GM19455 (cell line): Measurements from ENCODE around the gene MICU2.

Experiments used
- ATAC-seq: cut with Tn5 transposase; IDR thresholded peaks from one replicate; pipeline ENCODE4 v1.9.1; 2021; ENCODE audit not compliant: unreplicated experiment

Gene MICU2

DNA sequence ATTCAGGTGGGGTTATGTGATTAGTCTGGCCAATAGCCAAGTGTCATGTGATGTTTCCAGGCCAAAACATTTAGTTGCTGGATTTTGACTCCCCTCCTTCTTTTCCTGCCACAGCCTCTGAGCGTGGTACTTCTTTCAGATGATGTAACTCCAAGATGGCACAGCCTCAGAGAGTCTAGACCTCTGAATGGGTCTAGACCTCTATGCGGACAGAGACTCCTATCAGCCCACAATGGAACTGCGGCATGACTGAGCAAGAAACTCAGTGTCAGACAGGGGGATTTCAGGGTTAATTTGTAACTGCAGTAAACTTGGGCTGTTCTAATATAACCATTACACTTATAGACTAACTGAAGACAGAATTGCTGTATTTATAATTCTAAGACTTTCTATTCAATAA, 102.3 kb downstream of the MICU2 start:
- no peak for ATAC-seq

DNA sequence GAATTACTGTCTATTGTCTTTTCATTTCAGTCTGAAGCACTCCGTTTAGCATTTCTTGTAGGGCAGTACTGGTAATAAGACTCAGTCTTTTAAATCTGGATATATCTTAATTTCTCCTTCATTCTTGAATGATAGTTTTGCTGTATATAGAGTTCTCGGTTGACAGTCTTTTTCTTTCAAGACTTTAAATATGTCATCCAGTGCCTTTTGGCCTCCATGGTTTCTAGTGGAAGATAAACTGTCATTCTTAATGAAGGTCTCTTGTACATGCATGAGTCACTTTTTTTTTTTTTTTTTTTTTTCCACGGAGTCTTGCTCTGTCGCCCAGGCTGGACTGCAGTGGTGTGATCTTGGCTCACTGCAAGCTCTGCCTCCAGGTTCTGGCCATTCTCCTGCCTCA, 117.6 kb downstream of the MICU2 start:
- no peak for ATAC-seq

DNA sequence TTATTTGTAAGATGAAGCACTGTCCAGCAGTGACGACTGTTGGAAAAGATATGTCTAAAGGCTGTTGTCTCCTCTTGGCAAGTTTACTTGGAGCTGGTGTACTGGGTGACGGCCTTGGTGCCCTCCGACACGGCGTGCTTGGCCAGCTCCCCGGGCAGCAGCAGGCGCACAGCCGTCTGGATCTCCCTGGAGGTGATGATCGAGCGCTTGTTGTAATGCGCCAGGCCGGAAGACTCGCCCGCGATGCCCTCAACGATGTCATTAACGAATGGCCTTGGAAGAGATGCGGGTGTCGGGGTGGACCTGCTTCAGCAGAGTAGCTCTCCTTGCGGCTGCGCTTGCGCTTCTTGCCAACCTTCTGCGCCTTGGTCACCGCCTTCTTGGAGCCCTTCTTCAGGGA, 120.2 kb downstream of the MICU2 start:
- ATAC-seq = no peak

DNA sequence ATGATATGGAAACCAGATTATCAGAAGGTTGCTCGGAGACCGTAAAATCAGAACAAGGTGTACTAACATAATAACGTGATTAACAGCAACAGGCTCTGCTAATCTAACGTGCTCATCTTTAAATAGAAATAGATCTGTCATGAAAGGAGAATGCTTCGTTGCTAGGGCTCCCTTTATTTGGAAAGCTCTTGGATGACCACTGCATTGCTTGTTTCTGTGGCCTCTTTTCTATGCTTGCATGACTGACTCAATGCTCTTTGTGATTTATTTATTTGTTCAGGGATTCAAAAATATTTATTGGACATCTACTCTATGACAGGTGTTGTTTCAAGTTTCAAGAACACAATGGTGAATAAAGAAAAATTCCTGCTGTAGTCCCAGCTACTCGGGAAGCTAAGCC, 122.6 kb downstream of the MICU2 start:
- no peak for ATAC-seq

DNA sequence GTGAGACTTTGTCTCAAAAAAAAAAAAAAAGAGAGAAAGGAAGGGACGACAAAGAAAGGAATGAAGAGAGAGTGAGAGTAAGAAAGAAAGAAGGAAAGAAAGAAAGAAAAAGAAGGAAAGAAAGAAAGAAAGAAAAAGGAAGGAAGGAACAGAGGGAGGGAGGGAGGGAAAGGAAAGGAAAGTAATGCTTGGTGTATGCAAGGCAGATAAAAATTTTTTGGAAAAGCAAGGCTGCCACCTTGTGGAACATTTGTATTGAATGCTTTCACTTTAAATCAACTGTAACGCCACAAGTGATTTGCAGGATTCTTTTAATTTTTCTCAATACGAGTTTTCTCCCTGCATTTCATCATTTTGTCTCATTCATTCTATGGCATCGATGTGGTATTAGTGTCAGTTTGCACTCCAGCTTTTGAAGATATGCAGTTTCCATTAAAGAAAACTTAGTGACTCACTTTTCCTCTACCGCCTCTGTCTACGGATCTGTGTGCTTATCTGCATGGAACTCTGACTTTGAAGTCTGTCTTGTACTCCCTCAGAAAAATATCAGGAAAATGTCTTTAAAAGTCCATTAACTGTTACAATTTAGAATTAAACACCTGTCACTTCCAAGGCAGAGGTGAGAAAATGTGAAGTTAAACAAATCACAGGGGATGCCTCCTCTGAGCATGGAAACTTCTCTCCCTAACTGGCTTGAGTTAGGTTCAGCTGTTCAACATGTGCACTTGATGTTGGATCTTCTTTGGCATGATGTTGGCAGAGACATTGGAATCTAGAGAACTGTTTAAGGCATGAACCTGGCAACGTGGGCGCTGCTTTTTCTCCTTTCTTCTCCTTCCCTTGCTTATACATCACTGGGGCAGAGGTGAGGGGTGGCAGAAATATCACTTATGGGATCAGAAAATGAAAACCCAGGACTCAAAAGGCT, 124.8 kb downstream of the MICU2 start:
- no peak for ATAC-seq

DNA sequence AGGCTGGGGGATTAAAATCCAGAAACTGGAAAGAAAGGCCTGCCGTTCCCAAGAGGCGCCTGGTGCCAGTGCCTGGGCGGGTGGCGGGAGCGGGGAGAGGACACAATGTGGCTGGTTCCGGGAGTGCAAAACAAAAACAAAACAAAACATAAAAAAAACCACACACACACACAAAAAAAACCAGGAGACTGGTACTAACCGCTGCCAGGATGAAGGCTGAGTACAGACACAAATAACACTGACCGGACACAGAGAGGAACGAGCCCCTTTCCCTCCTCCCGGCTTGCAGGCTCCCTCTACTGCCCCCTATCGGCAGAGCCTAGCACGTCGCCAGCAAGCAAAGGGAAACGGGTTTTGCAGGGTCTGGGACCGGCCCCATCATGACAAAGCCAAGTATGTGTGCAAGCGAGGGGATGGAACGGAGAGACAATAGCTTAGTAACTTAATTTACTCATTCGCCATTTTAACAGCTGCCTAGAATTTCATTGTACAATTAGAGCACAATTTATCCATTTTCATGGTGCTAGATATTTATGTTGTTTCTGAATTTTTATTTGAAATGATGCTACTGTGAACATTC, 127.0 kb downstream of the MICU2 start:
- peak; percentile 82 for ATAC-seq

DNA sequence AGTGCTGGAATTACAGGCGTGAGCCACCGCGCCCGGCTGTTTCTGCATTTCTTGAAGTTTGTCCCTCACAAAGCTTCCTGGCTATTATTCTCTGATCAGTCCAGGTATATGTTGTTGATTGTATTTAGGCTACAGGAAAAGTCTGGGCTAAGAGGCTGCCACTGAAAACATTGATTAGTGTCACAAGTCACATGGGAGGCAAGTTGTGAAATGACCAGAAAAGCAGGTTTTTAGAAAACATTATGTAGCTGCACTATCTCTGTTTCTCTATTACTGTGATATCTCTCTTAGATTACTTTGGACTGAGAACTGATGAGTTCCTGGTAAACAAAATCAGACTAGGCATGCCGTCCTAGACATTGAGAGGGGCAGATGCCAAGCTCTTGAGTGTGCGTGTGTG, 128.9 kb downstream of the MICU2 start:
- no peak for ATAC-seq

DNA sequence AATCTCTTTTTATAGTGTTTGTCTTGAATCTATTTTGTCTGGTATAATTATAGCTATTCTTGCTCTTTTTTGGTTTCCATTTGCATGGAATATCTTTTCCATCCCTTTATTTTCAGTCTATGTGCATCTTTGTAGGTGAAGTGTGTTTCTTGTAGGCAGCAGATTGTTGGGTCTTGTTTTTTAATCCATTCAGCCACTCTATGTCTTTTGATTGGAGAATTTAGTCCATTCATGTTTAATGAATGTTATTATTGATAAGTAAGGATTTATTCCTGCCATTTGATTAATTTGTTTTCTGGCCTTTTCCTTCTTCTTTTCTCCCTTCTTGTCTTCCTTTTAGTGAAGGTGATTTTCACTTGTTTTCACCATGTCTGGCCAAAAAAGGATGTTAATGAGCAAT, 133.2 kb downstream of the MICU2 start:
- no peak for ATAC-seq

DNA sequence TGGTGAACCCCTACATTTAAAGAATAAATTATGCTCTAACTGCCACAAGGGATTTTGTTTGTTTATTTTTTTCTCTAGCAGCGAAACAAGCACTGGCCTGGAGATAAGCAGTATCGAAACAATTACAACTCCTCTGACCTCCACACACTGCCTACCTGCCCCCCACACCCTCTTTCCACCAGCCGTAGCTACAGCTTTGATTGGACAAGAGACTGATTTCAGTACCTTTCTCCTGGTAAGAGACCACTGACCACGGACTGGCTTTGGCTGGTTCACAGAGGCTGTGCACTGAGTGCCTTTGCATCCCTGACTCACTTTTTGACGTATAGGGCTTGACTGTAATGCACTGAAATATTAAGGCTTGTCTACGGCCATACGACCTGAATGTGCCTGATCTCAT, 137.4 kb downstream of the MICU2 start:
- no peak for ATAC-seq

DNA sequence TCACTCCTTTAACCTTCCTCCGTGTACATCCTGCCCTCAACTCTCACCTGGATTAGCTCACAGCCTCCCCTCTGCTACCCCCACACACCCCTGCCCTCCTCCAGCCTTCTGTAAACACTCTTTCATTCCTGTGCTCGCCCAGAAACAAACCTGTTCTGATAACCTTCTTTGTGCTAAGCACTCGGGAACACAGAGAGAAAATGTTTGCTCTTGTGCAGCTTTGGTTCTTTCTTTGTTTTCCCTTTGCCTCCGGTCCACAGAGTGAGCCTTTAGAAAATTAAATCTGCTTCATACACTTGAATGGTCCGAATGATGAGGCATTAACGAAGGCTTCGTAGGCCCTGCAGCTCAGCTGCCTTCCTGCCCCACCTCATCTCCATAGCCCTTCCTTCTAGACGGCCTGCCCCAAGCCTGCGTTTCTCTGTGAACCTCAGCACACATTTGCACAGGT, 138.2 kb downstream of the MICU2 start:
- ATAC-seq = no peak

DNA sequence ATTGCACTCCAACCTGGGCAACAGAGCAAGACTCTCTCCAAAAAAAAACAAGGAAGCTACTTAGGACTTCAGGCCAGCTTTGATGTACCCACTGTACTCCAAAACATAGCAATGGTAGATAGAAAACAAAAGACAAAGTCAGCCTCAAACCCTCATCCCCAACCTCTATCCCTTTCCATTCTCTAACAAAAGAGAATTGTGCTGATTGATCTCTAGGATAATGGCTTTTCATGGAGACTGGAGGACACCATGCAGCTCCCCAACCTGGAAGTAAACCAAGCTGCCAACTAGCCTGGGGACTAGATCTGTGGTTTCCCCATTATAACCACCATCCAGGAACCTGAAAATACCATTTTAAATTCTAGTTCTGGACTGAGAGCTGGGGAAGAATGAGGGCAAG, 140.5 kb downstream of the MICU2 start:
- no peak for ATAC-seq

DNA sequence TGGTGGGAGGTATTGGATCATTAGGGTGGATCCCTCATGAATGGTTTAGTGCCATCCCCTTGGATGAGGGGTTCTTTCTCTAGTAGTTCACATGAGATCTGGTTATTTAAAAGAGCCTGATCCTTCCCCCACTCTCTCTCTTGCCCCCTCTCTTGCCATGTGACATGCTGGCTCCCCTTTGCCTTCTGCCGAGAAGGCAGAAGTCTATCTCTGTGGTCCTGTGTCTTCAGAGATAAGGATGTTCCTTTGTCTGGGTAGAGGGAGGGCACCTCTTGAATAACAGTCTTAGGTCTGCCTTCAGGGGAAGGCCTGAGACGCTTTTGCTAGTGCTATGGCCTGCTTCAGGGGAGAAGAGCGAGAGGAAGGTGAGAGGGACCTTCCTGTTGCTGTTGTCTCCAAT, 142.8 kb downstream of the MICU2 start:
- ATAC-seq = no peak

DNA sequence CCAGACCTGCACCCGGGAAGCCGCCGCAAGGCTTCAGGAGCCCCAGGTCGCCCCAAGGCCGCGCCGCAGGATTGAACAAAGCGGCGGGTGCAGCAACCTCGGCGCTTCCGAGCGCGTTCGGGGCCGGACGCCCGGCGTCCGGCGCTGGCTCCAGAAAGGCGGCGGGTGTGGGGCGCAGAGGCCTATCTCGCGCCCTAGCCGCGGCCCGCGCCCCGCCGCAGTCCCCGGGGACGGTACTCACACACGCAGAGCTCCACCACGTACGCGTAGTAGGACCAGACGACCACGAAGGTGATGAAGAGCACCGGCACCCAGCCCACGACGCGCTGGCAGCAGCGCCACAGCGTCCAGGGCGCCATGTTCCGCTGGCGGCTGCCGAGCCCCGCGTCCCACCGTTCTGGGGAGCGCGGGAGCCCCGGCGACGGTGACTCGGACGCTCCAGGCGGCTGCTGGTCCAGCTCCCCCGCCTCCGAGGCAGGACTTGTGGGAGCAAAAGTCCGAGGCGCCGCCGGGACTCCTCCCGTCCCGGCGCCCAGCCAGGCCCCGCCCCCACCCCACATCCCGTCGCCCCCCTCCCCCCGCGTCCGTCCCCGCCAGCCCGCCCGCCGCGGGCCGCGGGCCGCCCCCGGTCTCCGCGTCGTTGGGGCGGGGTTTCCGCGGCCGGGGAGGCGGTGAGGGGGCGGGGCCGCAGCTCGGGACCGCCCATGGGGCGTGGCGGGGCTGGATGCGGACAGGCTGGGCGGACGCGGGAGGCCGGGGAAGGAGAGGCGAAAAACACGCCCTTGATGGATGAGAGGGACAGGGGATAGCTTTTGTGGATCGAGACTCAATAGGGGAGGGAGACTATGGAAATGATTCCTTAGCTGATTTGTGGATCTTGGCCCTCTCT, 144.9 kb downstream of the MICU2 start, which contains the start of gene ZDHHC20:
ZDHHC20 (minus strand) TSS at position 491 of the 889 bp plus-strand sequence; CDS start at position 359, 132 bp downstream.
- ATAC-seq = peak; percentile 84

DNA sequence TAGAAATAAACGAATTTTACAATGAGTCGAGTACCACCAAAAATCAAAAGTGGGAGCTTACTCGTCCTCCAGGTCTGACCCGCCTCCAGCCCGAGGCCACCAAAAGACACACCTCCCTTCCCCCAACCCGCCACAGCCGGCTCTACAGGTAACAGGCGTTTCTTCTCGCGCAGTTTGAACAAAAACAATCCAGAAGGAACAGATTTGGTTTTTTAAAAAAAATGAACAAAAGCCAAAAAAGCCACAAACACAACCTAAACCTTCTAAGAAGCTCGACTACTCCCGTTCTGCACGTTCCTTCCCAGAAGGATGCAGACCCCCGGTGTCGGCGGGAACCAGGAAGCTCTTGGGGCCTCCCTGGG, 145.5 kb downstream of the MICU2 start:
- ATAC-seq = peak; percentile 46

DNA sequence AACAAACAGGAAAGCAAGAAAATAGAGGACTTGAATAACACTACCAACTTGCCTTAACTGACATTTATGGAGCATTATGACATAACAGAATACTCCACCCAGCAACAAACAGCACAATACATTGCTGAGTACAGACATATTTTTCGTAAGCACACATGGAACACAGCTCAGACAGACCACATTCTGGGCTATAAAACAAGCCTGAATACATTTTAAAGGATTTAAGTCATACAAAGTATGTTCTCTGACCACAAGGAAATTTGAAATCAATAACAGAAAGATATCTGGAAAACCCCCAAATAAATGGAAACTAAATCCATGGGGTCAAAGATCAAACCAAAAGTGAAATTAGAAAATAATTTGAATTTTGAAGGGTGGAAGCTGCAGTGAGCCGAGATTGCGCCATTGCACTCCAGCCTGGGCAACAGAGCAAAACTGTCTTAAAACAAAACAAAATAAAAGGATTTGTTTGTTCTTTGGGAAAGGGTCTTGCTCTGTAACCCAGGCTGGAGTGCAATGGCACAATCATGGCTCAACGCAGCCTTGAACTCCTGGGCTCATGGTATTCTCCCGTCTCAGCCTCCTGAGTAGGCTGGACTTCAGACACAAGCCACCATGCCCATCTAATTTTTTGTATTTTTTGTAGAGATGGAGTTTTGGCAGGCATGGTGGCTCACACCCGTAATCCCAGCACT, 150.4 kb downstream of the MICU2 start:
- ATAC-seq = no peak

DNA sequence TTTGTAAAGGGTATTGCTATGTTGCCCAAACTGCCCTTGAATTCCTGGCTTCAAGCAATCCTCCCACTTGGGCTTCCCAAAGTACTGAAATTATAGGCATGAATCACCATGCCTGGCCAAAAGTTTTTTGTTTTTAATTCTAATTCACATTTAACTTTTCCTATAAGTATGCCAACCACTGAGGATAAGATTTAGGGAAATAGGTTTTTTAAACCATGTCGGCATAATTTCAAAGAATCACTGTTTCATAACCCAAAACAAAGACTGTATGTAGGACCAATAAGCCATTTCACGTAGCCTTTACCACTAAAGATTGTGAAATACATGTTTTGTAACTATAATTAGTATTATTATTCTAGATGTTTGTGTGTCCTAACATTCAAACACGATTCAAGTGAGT, 153.0 kb downstream of the MICU2 start:
- no peak for ATAC-seq

DNA sequence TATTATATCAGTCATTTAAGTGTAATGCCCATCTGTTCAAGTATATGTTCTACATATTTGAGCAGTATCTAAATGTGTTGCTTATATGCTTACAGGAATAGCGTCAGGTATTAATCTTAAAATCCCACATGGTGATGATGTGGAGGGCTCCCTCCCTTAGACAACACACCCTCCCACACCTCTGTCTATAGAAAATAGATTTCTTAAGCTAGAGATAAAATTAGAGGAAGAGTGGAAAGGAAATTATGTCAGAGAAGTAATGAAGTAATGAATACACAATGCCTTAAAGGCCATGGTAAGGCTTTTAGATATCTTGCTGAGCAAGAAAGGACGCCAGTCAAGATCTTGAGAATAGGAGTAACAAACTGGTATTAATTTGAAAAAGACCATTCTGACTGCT, 157.3 kb downstream of the MICU2 start:
- ATAC-seq = no peak

DNA sequence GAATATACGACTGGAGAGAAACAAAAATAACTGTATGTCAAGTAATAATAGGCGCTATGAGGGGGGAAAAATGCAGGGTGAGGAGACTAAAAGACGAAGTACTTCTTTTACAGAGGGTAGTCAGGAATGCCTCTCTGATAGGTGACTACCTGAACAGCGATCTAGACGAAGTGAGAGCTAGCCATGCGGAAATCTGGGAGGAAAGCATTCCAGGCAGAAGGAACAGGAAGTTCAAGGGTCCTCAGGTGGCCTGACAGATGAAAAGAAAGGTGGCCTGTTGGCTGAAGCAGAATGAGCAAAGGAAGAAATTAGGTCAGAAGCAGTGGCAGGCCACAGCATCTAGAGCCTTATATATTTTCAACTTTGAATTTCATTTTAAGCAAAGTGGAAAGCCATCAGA, 158.2 kb downstream of the MICU2 start:
- ATAC-seq = no peak

DNA sequence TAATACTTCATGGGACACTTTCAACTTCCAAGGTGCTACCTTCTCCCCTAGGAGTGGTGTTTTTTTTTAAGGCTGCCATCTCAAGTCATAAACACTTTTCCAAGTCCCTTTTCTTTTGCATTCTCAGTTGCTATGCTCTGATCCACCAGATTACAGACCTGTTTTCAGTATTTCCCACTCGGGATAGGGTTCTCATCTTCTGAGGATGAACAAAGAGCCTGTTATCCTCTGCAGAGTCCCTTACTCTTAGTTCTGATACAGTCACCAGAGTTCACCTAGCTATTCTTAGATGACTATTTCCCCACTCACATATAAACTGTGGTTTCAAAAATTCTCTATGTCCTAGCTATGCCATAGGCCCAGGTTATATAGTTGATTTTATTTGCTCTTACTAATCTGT, 160.8 kb downstream of the MICU2 start:
- no peak for ATAC-seq
